Transverse colon (tissue), 4 donors: ENCODE data around the gene SNRPA. TPM values are rescaled to one million over a fixed set of nuclear protein-coding genes. Genes with fewer than 3 reads are reported as not detected.
A peak's percentile ranks its signal among the peaks of the same experiment; 100 is the strongest.

ENCODE experiments used
- DNase-seq: peaks from one replicate; pipeline ENCODE4 v3.0.0-alpha.2; 2019
- H3K27ac ChIP-seq, 4 donors: fragments of 200-600 bp; sonication (generic); 2 replicates each; pipeline ENCODE4 v1.5.1; 2016 to 2018; ENCODE audit warnings: inconsistent platforms in 4 of 4
- H3K27me3 ChIP-seq: fragments of 200-600 bp; sonication (generic); 2 replicates; pipeline ENCODE4 v1.5.1; 2017; ENCODE audit warnings: inconsistent platforms
- H3K36me3 ChIP-seq, 4 donors: fragments of 200-600 bp; sonication (generic); 2 replicates each; pipeline ENCODE4 v1.5.1; 2017 to 2019; ENCODE audit warnings: inconsistent platforms in 4 of 4
- H3K4me1 ChIP-seq, 4 donors: fragments of 200-600 bp; sonication (generic); 2 replicates each; pipeline ENCODE4 v1.5.1; 2017 to 2020; ENCODE audit warnings: inconsistent platforms in 4 of 4
- H3K4me3 ChIP-seq, 4 donors: fragments of 200-600 bp; sonication (generic); 1 replicate in 1 of 4; 2 replicates in 3 of 4; pipeline versions ENCODE4 v1.5.1 to v1.6.1; 2017 to 2019; ENCODE audit warnings: inconsistent platforms in 4 of 4
- H3K9me3 ChIP-seq, 2 donors: fragments of 200-600 bp; sonication (generic); 2 replicates each; pipeline ENCODE4 v1.5.1; 2017 to 2019; ENCODE audit warnings: inconsistent platforms in 2 of 2
- EP300 ChIP-seq: sonication (generic); formaldehyde crosslinking; IDR thresholded peaks from one replicate; pipeline ENCODE4 v1.6.1; 2017; ENCODE audit warnings: antibody characterized with exemption, low read depth
- POLR2A ChIP-seq: fragments of 450-650 bp; IDR thresholded peaks from one replicate; pipeline ENCODE4 v1.6.1; 2016; ENCODE audit warnings: antibody characterized with exemption, mild to moderate bottlenecking, moderate library complexity
- POLR2AphosphoS5 ChIP-seq, 3 donors: sonication (generic); formaldehyde crosslinking; IDR thresholded peaks; one replicate each; pipeline ENCODE4 v1.6.1; 2016; ENCODE audit warnings: antibody characterized with exemption in 3 of 3
- WGBS, 2 donors: methylation state at CpG; one replicate each; pipeline ENCODE4 v1.1.5; 2018; ENCODE audit warnings: low coverage in 1 of 2; 5-methylcytosine and 5-hydroxymethylcytosine counted together
- in situ Hi-C, 4 donors: fragments of 200-750 bp; cut with MboI; loops; one replicate each; pipeline versions ENCODE4 v1.15.0 to v1.15.1; 2017; ENCODE audit warnings: low sequenced_read_pairs in 3 of 4, low pct_ligation_motif_present in 1 of 4, low pct_unique_long_range_greater_than_20kb in 1 of 4
- intact Hi-C: fragments of 100-400 bp; cut with DNase I; formaldehyde crosslinking; loops from one replicate; pipeline ENCODE4 v1.15.1; 2023; ENCODE audit warnings: low total_unique reads
- total RNA-seq, 4 donors: library from RNA; depleted of rRNA; stranded (reverse); fragments of >200 nt; gene quantifications; one replicate each; pipeline ENCODE4 v1.1.0, GENCODE V29; 2016
- TF ChIP-seq, protein P1 (sequence below), 5 experiments: fragments of 200-600 bp in 3 of 5; fragments of 450-650 bp in 2 of 5; sonication (generic) in 3 of 5; IDR thresholded peaks; 1 replicate in 2 of 5; 2 replicates in 3 of 5; pipeline ENCODE4 v1.5.1; 2016 to 2017; ENCODE audit warnings: antibody characterized with exemption in 5 of 5, inconsistent platforms in 3 of 5, mild to moderate bottlenecking in 2 of 5, moderate library complexity in 1 of 5

SNRPA gene
- total RNA-seq, 4 donors from 2014 or later = 45.1 to 85.3 (median 65.6) TPM

DNA sequence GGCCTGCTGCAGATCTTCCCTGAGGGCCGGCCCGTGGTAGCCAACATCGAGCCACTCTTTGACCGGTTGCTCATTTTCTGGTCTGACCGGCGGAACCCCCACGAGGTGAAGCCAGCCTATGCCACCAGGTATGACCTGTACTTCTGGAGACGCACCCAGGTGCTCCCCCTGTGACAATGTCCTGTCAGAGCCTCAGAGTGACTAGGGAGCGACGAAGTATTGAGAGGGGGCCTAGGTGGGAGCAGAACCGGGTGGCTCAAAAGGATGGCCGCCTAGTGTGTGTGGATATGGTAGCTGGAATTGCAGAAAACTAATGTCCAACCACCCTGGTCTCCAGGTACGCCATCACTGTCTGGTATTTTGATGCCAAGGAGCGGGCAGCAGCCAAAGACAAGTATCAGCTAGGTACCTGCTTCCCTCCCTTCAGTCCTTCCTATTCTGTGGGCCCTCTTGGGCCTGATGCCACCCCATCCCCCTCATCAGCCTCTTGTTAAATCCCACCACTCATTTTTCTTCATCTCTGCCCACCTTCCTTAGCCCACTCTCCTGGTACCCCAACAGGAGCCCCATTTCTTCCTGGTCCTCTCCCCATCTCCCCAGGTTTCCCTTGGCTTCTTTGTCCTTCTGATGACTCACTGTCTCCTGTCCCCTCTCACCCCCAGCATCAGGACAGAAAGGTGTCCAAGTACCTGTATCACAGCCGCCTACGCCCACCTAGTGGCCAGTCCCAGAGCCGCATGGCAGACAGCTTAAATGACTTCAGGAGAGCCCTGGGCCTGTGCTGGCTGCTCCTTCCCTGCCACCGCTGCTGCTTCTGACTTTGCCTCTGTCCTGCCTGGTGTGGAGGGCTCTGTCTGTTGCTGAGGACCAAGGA lies 56.4 kb downstream of the SNRPA start:
- Histone ChIP-seq H3K4me1 (peaks cover 48 to 77% (median 61%) of the 10 kb centered on the region in 4 donors), H3K4me3 (no peak overlapping the region), H3K27me3 (no peaks in the 10 kb centered on the region), H3K36me3 (no peaks in the 10 kb centered on the region), H3K27ac (peak overlapping the region; percentile 91 to 97 (median 96)), H3K9me3 (no peaks in the 10 kb centered on the region)
- TF ChIP-seq EP300 = no peak
- TF ChIP-seq, protein P1, sequence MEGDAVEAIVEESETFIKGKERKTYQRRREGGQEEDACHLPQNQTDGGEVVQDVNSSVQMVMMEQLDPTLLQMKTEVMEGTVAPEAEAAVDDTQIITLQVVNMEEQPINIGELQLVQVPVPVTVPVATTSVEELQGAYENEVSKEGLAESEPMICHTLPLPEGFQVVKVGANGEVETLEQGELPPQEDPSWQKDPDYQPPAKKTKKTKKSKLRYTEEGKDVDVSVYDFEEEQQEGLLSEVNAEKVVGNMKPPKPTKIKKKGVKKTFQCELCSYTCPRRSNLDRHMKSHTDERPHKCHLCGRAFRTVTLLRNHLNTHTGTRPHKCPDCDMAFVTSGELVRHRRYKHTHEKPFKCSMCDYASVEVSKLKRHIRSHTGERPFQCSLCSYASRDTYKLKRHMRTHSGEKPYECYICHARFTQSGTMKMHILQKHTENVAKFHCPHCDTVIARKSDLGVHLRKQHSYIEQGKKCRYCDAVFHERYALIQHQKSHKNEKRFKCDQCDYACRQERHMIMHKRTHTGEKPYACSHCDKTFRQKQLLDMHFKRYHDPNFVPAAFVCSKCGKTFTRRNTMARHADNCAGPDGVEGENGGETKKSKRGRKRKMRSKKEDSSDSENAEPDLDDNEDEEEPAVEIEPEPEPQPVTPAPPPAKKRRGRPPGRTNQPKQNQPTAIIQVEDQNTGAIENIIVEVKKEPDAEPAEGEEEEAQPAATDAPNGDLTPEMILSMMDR (IDR thresholded peaks at IDR 0.05) = peak in 2 of 5 experiments; percentile 30 to 42
- in situ Hi-C loops (loop anchor here in 1 of 4 donors (25.0 kb wide), 1 partner anchor 95 kb away; the partner anchor contains the start of genes COQ8B and ITPKC), intact Hi-C loops (loop anchor here (10.0 kb wide), 1 partner anchor 93 kb away; the partner anchor contains the start of genes COQ8B and ITPKC)
- DNase-seq = no peak
- 74 to 83% methylated on average over 2 to 18 of the region's 18 CpGs for WGBS, 2 donors

DNA sequence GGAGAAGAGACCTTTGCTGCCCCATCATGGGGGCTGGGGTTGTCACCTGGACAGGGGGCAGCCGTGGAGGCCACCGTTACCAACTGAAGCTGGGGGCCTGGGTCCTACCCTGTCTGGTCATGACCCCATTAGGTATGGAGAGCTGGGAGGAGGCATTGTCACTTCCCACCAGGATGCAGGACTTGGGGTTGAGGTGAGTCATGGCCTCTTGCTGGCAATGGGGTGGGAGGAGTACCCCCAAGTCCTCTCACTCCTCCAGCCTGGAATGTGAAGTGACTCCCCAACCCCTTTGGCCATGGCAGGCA lies 57.0 kb downstream of the SNRPA start:
- in situ Hi-C loops (loop anchor here in 1 of 4 donors (25.0 kb wide), 1 partner anchor 96 kb away; the partner anchor contains the start of genes COQ8B and ITPKC), intact Hi-C loops (loop anchor here (10.0 kb wide), 1 partner anchor 93 kb away; the partner anchor contains the start of genes COQ8B and ITPKC)
- TF ChIP-seq, protein P1 (IDR thresholded peaks at IDR 0.05) = no peak
- TF ChIP-seq POLR2A = peak; percentile 9
- 80% methylated on average over 2 of the region's 2 CpGs; no CpG with 5 or more reads in 1 of the 2 donors for WGBS, 2 donors
- H3K4me1 ChIP-seq = peaks cover 42 to 77% (median 61%) of the 10 kb centered on the region in 4 donors
- H3K27ac ChIP-seq = peak overlapping the region in 2 of 4 donors; percentile 91 to 97
- no peak overlapping the region for H3K4me3 ChIP-seq
- no peaks in the 10 kb centered on the region for H3K36me3 ChIP-seq
- no peak for DNase-seq
- no peaks in the 10 kb centered on the region for H3K9me3 ChIP-seq
- H3K27me3 ChIP-seq = no peaks in the 10 kb centered on the region

DNA sequence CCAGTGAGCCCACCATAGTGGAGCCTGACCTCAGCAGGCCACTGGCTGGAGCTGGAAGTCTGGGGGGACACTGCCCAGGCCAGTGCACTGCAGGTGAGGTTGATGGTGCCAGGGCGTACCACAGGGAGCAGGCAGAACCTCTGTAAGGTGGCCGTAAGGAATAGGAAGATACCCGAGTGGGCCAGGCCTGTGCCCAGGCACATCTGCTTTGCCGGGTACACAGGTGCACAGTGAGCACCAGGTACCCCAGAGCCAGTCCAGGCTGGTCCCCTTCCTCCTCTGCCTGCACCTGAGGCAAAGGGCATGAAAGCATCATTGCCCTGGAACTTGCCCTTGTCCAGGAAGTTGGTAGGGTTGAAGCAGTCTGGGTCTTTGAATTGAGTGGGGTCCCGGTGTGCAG lies 57.5 kb downstream of the SNRPA start:
- Histone ChIP-seq H3K27me3 (no peaks in the 10 kb centered on the region), H3K27ac (peak overlapping the region in 1 of 4 donors; percentile 91), H3K9me3 (no peaks in the 10 kb centered on the region), H3K4me1 (peaks cover 36 to 75% (median 56%) of the 10 kb centered on the region in 4 donors), H3K36me3 (no peaks in the 10 kb centered on the region), H3K4me3 (no peak overlapping the region)
- in situ Hi-C loops = loop anchor here in 1 of 4 donors (25.0 kb wide), 1 partner anchor 96 kb away; the partner anchor contains the start of genes COQ8B and ITPKC
- DNase-seq = no peak
- intact Hi-C loops = loop anchor here (10.0 kb wide), 1 partner anchor 94 kb away; the partner anchor contains the start of genes COQ8B and ITPKC
- TF ChIP-seq POLR2AphosphoS5 (IDR thresholded peaks at IDR 0.05) = no peak
- TF ChIP-seq POLR2A = no peak
- TF ChIP-seq EP300 = no peak
- TF ChIP-seq, protein P1 (IDR thresholded peaks at IDR 0.05) = no peak
- 86% methylated on average over 5 of the region's 5 CpGs; no CpG with 5 or more reads in 1 of the 2 donors for WGBS, 2 donors
